CD14-positive monocyte (primary cell): ENCODE results near the gene VTI1A. TPM values are rescaled to one million over a fixed set of nuclear protein-coding genes. Genes with fewer than 3 reads are reported as not detected.

ENCODE experiments used
- DNase-seq, 3 donors: peaks; one replicate each; pipeline ENCODE4 v3.0.0-alpha.2; 2011 to 2022
- H2AFZ ChIP-seq: 2 replicates; pipeline ENCODE4 v1.6.0; 2012; ENCODE audit warnings: mild to moderate bottlenecking, low read depth, low read length, inconsistent platforms; ENCODE audit not compliant: insufficient read depth, poor library complexity, severe bottlenecking
- H3K27ac ChIP-seq, 2 donors: 1 replicate in 1 of 2; 2 replicates in 1 of 2; pipeline ENCODE4 v1.5.1; 2012 to 2013; ENCODE audit warnings: low read length in 2 of 2, control low read depth in 1 of 2, inconsistent platforms in 1 of 2, low read depth in 1 of 2, mild to moderate bottlenecking in 1 of 2
- H3K27me3 ChIP-seq, 2 donors: one replicate each; pipeline versions ENCODE4 v1.6.0 to v1.6.1; 2011 to 2013; ENCODE audit warnings: low read length in 2 of 2; ENCODE audit not compliant: control insufficient read depth in 2 of 2, insufficient read depth in 2 of 2
- H3K36me3 ChIP-seq, 2 donors: replicated peaks in 1 of 2; 1 replicate in 1 of 2; 2 replicates in 1 of 2; pipeline versions ENCODE4 v1.5.1 to v1.6.1; 2012 to 2013; ENCODE audit warnings: low read length in 2 of 2, control low read depth in 1 of 2, inconsistent platforms in 1 of 2, mild to moderate bottlenecking in 1 of 2; ENCODE audit not compliant: insufficient read depth in 2 of 2, control insufficient read depth in 1 of 2
- H3K4me1 ChIP-seq, 2 donors: 1 replicate in 1 of 2; 2 replicates in 1 of 2; pipeline versions ENCODE4 v1.5.1 to v1.6.1; 2012 to 2013; ENCODE audit warnings: low read length in 2 of 2, control low read depth in 1 of 2, inconsistent platforms in 1 of 2, mild to moderate bottlenecking in 1 of 2, moderate library complexity in 1 of 2; ENCODE audit not compliant: insufficient read depth in 2 of 2, control insufficient read depth in 1 of 2
- H3K4me2 ChIP-seq: replicated peaks from 2 replicates; pipeline ENCODE3; 2012; ENCODE audit warnings: low read length, moderate library complexity, mild to moderate bottlenecking; ENCODE audit not compliant: poor library complexity, severe bottlenecking; ENCODE audit errors: extremely low read depth
- H3K4me3 ChIP-seq, 3 experiments: fragments of 200-600 bp in 1 of 3; sonication (generic) in 1 of 3; replicated peaks in 1 of 3; 1 replicate in 2 of 3; 2 replicates in 1 of 3; pipeline ENCODE4 v1.5.1; 2011 to 2013; ENCODE audit warnings: low read length in 3 of 3, mild to moderate bottlenecking in 3 of 3, control low read depth in 2 of 3, low read depth in 2 of 3, inconsistent platforms in 1 of 3, moderate library complexity in 1 of 3
- H3K79me2 ChIP-seq: 2 replicates; pipeline ENCODE4 v1.6.0; 2012; ENCODE audit warnings: mild to moderate bottlenecking, control low read depth, inconsistent platforms, low read length, moderate library complexity; ENCODE audit not compliant: insufficient read depth
- H3K9ac ChIP-seq: 2 replicates; pipeline ENCODE4 v1.6.0; 2017; ENCODE audit warnings: low read length, mild to moderate bottlenecking; ENCODE audit not compliant: insufficient read depth, poor library complexity, severe bottlenecking
- H3K9me3 ChIP-seq, 2 donors: replicated peaks in 1 of 2; 1 replicate in 1 of 2; 2 replicates in 1 of 2; pipeline versions ENCODE4 v1.5.1 to v1.6.1; 2012 to 2013; ENCODE audit warnings: low read length in 2 of 2, control low read depth in 1 of 2; ENCODE audit not compliant: control insufficient read depth in 1 of 2, insufficient read depth in 1 of 2
- H4K20me1 ChIP-seq: 2 replicates; pipeline ENCODE4 v1.6.0; 2012; ENCODE audit warnings: mild to moderate bottlenecking, low read length, control low read depth, moderate library complexity; ENCODE audit not compliant: insufficient read depth
- H3K27ac Mint-ChIP-seq, 7 donors: one replicate each; pipeline ENCODE4 v1.8.0; 2020; ENCODE audit warnings: mild to moderate bottlenecking in 7 of 7, mixed read lengths in 7 of 7, moderate library complexity in 6 of 7, inconsistent platforms in 2 of 7
- H3K27me3 Mint-ChIP-seq, 3 donors: one replicate each; pipeline ENCODE4 v1.8.0; 2021 to 2022; ENCODE audit warnings: low read depth in 3 of 3, mild to moderate bottlenecking in 3 of 3, mixed read lengths in 3 of 3, moderate library complexity in 3 of 3, inconsistent platforms in 1 of 3
- H3K36me3 Mint-ChIP-seq, 2 donors: one replicate each; pipeline ENCODE4 v1.8.0; 2020; ENCODE audit warnings: mixed read lengths in 2 of 2, inconsistent platforms in 1 of 2, mild to moderate bottlenecking in 1 of 2
- H3K4me1 Mint-ChIP-seq: one replicate; pipeline ENCODE4 v1.8.0; 2020; ENCODE audit warnings: mild to moderate bottlenecking, mixed read lengths
- H3K4me3 Mint-ChIP-seq, 2 donors: one replicate each; pipeline ENCODE4 v1.8.0; 2020; ENCODE audit warnings: mild to moderate bottlenecking in 2 of 2, mixed read lengths in 2 of 2, moderate library complexity in 1 of 2
- H3K9me3 Mint-ChIP-seq, 7 donors: one replicate each; pipeline ENCODE4 v1.8.0; 2020 to 2022; ENCODE audit warnings: mixed read lengths in 7 of 7, mild to moderate bottlenecking in 6 of 7, moderate library complexity in 6 of 7, inconsistent platforms in 2 of 7
- WGBS: methylation state at CpG from one replicate; pipeline ENCODE4 v1.1.5; 2013; ENCODE audit warnings: missing lambda C conversion rate; ENCODE audit not compliant: insufficient coverage; 5-methylcytosine and 5-hydroxymethylcytosine counted together
- intact Hi-C, 2 donors: fragments of 100-400 bp; cut with micrococcal nuclease; formaldehyde crosslinking; loops; one replicate each; pipeline versions ENCODE4 v1.15.0 to v1.15.1; 2023
- polyA plus RNA-seq, 3 donors: library from polyadenylated mRNA; depleted of rRNA in 1 of 3; unstranded in 2 of 3; stranded (reverse) in 1 of 3; fragments of 300-500 nt in 2 of 3; fragments of >200 nt in 1 of 3; fragmentation: Illumina TruSeq in 2 of 3; gene quantifications; 1 replicate in 2 of 3; 2 replicates in 1 of 3; pipeline ENCODE4 v1.2.3, GENCODE V29; 2012 to 2021
- TF ChIP-seq, protein P1 (sequence below): fragments of 200-600 bp; IDR thresholded peaks from one replicate; pipeline ENCODE4 v1.8.0; 2022; ENCODE audit warnings: antibody characterized with exemption, mild to moderate bottlenecking

Gene VTI1A
- polyA plus RNA-seq, 3 donors: 23.6 to 25.4 (median 24.1) TPM

DNA sequence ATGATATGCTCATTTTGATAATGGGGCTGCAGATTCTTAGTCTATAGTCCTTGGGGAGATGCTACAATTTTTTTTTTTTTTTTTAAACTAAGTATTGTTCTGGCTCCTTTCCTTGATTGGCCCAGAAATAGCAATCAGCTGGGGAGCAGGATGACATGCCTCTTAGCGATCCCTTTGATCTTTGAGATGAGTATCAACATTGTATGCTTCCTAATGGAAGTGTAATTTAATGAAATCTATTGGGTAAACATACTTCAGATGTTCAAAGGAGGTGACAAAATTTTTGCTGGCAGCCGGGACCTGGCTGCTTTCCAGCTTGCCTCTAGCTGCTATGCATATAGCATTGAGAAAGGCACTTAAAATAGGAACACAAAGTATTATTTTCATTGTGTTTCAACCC, 43.5 kb downstream of the VTI1A start:
- Histone ChIP-seq H3K4me1 (no peaks in the 10 kb centered on the region), H3K27ac (no peak overlapping the region), H3K36me3 (no peaks in the 10 kb centered on the region), H3K9ac (no peak overlapping the region), H3K4me2 (no peak overlapping the region), H3K79me2 (no peaks in the 10 kb centered on the region), H4K20me1 (peaks cover 43% of the 10 kb centered on the region), H3K9me3 (no peaks in the 10 kb centered on the region), H3K27me3 (no peaks in the 10 kb centered on the region), H2AFZ (no peak overlapping the region), H3K4me3 (no peak overlapping the region)
- peaks cover 0 to 2% of the 10 kb centered on the region in 2 donors for H3K36me3 Mint-ChIP-seq
- H3K4me1 Mint-ChIP-seq: no peaks in the 10 kb centered on the region
- WGBS: no CpG with 5 or more reads among the region's 2 CpGs
- no peak overlapping the region for H3K27ac Mint-ChIP-seq
- DNase-seq: no peak
- H3K27me3 Mint-ChIP-seq: no peaks in the 10 kb centered on the region
- no peak overlapping the region for H3K4me3 Mint-ChIP-seq
- peaks cover 0 to 3% (median 0%) of the 10 kb centered on the region in 7 donors for H3K9me3 Mint-ChIP-seq
- TF ChIP-seq, protein P1, sequence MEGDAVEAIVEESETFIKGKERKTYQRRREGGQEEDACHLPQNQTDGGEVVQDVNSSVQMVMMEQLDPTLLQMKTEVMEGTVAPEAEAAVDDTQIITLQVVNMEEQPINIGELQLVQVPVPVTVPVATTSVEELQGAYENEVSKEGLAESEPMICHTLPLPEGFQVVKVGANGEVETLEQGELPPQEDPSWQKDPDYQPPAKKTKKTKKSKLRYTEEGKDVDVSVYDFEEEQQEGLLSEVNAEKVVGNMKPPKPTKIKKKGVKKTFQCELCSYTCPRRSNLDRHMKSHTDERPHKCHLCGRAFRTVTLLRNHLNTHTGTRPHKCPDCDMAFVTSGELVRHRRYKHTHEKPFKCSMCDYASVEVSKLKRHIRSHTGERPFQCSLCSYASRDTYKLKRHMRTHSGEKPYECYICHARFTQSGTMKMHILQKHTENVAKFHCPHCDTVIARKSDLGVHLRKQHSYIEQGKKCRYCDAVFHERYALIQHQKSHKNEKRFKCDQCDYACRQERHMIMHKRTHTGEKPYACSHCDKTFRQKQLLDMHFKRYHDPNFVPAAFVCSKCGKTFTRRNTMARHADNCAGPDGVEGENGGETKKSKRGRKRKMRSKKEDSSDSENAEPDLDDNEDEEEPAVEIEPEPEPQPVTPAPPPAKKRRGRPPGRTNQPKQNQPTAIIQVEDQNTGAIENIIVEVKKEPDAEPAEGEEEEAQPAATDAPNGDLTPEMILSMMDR: no peak
- intact Hi-C loops: no loop called here

DNA sequence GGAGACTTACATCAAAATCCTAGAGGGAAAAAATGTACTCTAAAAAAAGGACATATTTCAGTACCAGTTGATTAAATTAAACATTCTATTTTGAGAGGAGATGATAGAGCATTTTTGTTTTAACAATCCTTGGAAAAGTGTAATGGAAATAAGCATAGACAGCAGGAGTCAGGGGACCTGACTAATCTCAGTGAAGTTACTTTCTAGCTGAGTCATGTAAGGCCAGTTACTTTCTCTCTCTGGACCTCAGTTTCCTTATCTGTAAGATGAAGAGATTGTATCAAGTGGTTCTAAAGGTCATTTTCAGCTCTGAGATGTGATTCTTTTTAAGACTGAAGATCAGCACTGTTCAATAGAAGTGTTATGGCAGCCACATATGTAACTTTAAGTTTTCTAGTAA, 44.1 kb downstream of the VTI1A start:
- Histone ChIP-seq H3K9me3 (no peaks in the 10 kb centered on the region), H3K27me3 (no peaks in the 10 kb centered on the region), H3K4me3 (no peak overlapping the region), H3K36me3 (no peaks in the 10 kb centered on the region), H3K4me1 (no peaks in the 10 kb centered on the region), H3K27ac (no peak overlapping the region), H3K9ac (no peak overlapping the region), H3K79me2 (no peaks in the 10 kb centered on the region), H4K20me1 (peaks cover 43% of the 10 kb centered on the region), H2AFZ (no peak overlapping the region), H3K4me2 (no peak overlapping the region)
- Mint-ChIP-seq H3K4me3 (no peak overlapping the region), H3K9me3 (peaks cover 0 to 3% (median 0%) of the 10 kb centered on the region in 7 donors), H3K4me1 (no peaks in the 10 kb centered on the region), H3K36me3 (peaks cover 0 to 2% of the 10 kb centered on the region in 2 donors), H3K27ac (no peak overlapping the region), H3K27me3 (no peaks in the 10 kb centered on the region)
- TF ChIP-seq, protein P1: no peak
- intact Hi-C loops: no loop called here
- DNase-seq: no peak
